Measurements from ENCODE around the gene MYL10.

MYL10 gene

DNA sequence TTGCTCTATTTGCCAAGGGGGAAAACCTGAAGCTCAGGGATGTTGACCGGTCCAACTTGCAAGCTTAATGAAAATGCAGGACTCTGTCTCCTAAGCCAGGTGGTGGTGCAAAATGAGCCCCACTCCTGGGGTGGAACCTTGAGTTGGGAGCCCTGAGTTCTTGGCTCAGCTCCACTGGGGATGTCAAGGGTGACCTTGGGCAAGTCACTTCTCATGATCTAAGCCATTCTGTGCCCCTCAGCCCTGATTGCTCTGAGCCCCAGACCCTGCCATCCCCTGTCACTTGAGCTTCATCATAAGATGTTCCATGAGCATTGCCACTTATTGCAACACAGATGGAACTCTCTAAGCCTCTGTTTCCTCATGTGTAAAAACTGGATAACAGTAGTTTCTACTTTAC is 33.9 kb downstream of the MYL10 start:
- DNase-seq, result no peak

DNA sequence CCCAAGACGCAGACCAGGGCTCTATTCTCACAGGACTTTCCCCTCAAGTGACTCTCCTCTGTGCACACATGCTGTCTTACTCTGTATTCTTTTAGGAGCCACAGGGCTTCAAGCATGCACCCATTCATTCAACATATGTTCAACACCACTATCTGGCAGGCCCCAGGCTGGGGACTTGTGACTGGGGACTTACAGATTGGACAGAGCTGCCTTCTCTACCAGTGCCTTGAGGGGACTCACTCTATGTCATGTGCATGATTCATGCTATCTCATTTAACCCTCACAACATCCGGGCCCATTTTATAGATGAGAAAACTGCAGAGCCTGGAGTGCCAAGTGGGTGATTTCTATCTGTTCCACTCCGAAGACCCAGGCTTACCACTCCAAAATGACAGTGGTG is 34.3 kb downstream of the MYL10 start:
- DNase-seq, result no peak

GRCh38 chr7:101593556-101593955 is 35.5 kb downstream of the MYL10 start:
- no peak for DNase-seq

GRCh38 chr7:101591504-101591903 is 37.6 kb downstream of the MYL10 start:
- DNase-seq, result no peak

- DNase-seq, result no peak
Observed at GRCh38 chr7:101590663-101591435, 38.2 kb downstream of the MYL10 start.

DNA sequence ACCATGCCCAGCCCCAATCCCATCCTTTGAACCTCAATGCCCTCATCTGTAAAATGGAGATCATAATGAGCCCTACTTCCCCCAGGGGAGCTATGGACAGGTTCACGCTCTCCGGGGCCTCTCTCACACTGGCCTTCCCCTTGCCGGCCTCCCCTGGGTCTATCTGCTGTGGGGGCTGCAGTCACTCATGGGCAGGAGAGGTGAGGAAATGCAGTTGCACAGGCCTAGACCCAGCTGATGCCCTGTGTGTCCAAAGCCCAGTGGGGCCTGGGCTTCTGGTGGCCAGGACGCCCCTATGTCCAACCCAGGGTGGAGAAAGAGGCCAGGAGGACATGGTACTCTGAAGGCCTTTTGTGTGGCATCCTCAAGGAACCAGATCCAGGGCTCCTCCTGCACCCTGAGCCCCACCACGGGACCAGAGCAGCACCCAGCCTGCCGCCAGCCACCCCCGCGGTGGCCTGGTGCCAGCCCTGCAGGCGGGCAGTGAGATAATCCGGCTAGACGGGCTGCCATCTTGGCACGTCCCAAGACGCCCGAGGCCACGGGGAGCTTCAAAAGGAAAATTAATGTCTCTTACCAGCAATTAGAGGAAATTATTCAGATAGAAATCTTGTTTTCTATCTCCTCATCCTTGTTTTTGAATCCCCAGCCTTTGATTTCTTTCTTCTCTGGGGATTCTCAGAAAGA is 39.0 kb downstream of the MYL10 start:
- no peak for DNase-seq

- no peak for DNase-seq
Observed at GRCh38 chr7:101589052-101589451, 40.0 kb downstream of the MYL10 start.

- no peak for DNase-seq
Observed at GRCh38 chr7:101588131-101588935, 40.8 kb downstream of the MYL10 start.

DNA sequence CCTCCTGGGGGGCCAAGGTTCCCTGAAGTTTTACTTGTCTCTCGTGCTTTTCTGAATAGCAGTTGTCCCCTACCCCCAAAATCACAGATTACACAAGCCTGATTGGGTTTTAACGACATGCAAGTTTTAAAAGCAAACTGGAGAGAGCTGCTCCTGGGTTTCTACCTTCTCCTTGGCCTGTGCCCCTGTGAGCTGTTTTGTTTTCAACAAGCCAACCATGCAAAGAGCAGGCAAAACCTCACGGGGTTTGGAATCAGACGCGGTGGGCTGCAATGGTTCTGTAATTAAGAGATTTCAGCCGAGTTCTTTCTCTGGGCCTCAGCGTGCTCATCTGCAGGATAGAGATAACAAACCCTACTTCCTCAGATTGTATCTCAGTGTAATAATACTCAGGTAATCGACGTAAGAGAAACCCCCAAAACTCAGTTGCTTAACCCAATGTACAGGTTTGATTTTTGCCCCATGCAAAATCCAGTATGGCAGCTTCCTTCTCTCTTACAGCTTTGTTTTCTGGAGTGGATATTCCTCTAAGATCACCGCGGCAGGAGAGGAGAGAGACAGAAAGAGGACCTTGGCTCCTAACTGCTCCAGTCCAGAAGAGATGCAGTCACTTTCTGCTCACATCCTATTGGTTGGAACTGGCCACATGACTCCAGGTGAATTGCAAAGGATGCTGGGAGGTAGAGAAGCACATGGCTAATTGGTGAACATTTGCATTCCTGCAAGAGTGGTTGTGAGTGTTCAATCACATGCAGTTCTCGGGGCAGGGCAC is 42.0 kb downstream of the MYL10 start:
- no peak for DNase-seq

DNA sequence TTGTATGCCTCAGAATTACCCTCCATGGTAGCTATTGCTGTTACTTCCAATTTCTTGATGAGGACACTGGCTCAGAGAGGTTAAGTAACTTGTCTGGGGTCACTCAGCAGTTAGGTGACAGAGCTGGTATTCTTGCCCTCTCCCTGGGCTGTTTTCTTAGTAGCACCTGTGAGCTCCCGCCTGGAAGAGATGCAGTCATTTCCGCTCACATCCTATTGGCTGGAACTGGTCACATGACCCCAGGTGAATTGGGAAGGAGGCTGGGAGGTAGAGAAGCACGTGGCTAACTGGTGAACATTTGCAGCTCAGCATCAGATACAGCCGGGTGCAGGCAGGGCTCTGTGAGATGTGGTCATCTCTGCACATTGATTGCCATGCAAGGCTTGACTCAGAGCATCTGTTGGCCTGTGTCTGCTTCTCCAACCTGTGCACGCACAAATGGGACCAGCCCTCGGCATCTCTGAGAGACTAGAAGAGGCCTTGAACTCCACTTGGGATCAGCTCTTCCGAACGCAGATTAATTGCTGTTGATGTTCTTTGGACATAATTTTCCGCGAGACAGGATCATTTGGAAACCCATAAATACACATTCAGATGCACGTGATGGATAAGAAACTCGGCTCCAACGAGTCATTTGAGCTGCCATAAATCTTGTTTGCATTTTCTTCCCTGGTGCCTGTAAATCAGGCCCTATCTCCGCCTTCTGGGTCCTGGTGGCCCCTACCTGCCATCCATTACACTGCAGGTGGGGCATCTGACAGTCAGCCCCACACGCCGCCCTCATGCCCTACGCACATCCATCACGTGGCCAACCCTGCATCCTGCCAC is 42.8 kb downstream of the MYL10 start:
- no peak for DNase-seq

DNA sequence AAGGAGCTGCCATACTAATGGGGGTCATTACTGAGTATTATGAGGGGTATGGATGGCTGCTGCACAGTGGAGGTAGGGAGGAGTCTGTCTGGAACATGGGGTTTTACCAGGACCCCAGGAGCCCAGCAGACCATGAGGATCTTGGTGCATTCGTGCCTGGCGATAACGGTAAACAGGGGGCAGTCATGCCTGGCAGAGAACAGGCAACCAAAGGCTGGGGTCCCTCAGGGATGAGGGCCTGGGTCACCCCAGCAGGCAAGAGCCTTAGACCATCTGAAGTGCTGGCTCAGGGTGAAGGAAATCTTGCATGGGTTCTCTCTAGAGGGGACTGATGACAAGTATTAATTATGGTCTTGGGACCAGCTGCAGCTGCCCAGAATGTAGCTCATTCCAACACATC is 46.1 kb downstream of the MYL10 start:
- DNase-seq, result no peak

DNA sequence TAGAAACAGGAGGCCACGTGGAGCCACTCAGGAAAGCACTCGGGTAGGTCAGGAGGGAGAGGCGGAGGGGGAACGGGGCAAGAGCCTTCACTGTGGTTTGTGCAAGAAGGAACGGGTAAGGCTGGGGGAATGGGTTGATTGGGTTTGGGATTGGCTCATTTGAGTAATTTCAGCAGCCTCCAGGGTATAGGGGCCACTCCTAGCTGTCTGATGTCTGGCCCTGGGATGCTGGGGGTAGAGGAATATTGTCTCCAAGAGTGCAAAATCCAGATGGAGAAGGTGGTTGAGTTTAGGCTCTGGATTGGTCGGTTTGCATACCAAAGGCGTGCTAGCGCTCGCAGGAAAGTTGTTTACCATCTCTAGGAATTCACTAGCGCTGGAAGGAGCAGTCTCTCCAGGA is 47.2 kb downstream of the MYL10 start:
- no peak for DNase-seq

GRCh38 chr7:101580596-101580995 is 48.5 kb downstream of the MYL10 start:
- DNase-seq, result no peak

GRCh38 chr7:101578552-101578951 is 50.5 kb downstream of the MYL10 start:
- DNase-seq, result no peak

GRCh38 chr7:101576998-101577397 is 52.1 kb downstream of the MYL10 start:
- no peak for DNase-seq

DNA sequence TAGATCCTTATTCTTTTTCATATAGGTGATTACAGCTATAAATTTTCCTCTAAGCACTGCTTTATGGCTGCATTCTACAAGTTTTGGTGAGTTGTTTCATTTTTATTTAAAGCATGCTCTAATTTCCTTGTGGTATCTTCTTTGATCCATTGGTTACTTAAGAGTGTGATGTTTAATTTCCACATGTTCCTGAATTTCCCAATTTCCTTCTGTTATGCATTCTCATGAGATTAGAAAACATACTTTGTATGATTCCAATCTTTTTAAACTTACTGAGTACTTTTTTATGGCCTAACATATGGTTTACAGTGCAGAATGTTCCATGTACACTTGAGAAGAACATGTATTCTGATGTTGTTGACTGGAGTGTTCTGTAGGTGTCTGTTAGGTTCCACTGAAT is 53.4 kb downstream of the MYL10 start:
- no peak for DNase-seq

GRCh38 chr7:101575168-101575567 is 53.9 kb downstream of the MYL10 start:
- DNase-seq, result no peak

DNA sequence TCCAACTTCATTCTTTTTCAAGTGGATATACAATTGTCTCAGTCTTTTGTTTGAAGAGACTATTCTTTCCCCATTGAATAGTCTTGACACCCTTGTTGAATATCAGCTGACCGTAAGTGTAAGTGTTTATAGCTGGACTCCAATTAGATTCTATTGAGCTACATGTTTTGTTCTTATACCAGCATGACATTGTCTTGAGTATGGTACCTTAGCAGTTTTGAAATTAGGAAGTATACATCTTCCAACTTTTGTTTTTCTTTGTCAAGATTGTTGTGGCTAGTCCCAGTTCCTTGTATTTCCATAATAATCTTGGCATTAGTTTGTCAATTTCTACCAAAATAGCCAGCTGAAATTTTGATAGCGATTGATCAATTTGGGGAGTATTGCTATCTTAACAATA is 56.9 kb downstream of the MYL10 start:
- DNase-seq, result no peak

DNA sequence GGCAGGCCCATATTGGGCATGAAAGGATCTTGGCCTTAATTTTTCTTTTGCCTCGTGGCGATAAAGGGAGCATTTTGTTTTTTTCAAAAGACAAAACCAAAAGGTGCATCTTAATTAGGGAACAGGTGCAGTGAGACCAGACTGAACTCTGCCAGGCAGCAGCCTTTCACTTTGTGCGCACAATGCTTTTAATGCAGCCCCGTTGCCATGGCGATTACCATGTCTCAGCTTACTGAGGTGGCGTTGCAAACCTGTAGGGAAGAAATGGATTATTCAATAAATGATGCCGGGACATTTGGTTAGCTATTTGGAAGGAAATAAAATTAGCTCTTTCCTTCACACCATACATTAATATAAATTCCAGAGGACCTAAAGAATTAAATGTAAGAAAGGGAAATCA is 61.9 kb downstream of the MYL10 start:
- no peak for DNase-seq

DNA sequence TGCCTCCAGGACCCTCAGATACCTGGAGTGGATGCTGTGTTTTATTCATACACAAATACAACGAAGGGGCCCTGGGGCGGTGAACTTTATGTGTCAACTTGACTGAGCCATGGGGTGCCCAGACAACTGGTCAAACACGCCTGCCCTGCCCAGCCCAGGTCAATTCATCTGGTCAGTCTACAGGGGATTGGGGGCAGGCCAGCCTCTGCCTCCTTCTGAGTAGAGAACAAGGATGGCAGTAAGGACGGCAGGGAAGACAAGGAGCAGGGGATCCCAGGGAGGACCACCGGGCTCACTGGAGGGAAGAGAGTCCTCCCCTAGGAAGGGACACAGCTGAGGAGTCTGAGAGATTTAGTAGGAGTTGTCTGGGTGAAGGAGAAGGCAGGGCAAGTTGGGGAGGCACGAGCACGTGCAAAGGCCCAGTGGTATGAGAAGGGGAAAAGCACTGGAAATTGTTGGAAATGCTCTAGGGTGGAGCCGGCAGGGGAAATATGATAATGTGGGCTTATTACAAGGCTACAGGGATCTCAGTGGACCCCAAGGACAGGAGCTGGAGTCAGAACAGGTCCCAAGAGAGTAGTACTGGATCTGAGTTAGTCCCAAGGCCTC is 63.4 kb downstream of the MYL10 start:
- DNase-seq, result no peak

DNA sequence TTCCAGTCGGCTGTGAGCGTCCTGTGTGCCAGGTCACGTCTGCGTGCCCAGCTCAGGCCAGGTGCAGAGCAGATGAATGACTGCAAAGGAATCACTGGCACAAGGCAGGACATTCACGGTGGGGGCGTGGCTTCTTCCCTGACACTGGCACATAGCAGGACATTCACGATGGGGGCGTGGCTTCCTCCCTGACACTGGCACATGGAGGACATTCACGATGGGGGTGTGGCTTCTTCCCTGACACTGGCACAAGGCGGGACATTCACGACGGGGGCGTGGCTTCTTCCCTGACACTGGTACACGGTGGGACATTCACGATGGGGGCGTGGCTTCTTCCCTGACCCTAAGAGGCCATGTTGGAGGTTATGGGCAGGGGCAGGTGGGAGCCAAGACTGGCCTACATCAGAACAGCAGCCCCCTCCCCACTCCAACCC is 64.3 kb downstream of the MYL10 start:
- no peak for DNase-seq
